Activated CD4-positive, alpha-beta T cell treated with anti-CD3 and anti-CD28 coated beads for 1 hour (primary cell): ENCODE results near the gene NKPD1.
"Not testable (repeated sequence)": the region's sequence is repeated elsewhere in the genome, so short reads cannot be mapped to it uniquely, and the experiment has no call there.

ENCODE experiments used
- DNase-seq: peaks from one replicate; pipeline ENCODE4 v3.0.0-alpha.2; 2020

The NKPD1 gene

DNA sequence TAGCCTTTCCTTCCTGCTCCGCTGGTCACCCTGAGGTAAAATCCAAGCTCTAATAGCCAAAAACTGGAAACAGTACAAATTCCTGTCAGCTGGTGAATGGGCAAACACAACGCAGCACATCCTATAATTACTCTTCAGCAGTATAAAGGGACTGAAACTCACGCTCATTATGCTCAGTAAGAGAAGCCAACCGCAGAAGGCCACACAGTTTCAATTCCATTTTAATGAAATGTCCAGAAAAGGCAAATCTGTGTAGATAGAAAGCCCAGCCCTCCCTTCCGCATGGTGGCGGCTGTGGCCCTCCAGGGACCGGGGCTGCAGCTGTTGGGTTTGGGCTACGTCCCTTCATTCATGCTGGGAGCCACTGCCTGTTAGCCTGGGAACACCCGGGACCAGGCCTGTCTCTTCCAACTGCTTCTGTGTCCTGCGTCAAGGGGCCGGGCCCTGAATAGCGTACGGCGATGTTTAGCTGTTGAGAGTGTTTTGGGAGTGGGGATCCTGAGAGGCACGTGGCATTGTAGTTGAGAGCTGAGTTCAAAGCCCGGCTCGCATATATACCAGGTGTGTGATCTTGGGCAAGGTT, 23.5 kb downstream of the NKPD1 start:
- no peak for DNase-seq

GRCh38 chr19:45136507-45137178, 24.1 kb downstream of the NKPD1 start:
- DNase-seq, result no peak

DNA sequence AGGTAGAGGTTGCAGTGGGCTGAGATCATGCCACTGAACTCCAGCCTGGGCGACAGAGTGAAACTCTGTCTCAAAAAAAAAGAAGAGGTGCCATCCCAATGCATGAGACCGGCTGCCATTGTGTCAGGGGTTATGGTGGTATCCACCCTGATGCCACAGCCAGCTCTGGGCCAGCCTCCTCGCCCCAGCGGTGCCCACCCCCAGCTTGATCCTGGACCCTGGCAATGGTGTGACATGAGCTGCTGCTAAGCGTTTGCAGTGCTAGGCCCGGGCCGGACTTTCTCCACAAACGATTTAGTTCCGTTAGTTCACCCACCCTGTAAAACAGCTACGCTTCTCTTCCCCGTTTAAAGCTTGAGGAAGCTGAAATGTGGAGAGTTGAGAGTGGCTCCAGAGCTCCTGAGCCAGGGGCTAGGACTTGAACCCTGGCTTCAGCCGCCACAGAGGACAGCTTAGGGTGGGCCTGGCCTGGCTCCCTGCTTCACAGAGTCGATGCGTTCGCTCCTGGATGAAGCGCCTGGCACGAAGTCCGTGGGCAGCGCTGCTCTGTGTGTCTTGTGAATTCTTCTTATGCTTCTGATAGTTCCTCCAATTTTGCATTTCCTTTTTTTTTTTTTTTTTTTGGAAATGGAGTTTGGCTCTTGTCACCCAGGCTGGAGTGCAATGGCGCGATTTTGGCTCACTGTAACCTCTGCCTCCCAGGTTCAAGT, 25.5 kb downstream of the NKPD1 start:
- no peak for DNase-seq

DNA sequence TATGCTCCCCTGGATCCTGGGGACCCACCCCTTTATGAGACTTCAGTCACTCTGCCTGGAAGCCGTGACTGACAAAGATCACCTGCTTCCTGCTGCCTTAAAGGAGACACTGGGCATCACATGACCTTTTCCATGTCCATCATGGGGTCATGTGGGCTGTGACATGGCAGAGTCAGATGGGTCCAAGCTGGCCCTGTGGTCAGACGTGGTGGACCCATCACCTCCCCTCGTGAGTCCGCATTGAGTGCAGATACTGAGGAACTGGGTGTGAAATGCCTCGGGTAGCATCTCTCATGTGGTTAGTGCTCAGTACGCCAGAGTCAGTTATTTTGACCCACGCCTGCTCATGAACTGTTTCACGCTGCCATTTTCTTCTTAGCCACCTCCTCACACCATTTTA, 27.1 kb downstream of the NKPD1 start:
- DNase-seq, result no peak

- no peak for DNase-seq
These were observed 29.7 kb downstream of the NKPD1 start for GRCh38 chr19:45130888-45131615.

DNA sequence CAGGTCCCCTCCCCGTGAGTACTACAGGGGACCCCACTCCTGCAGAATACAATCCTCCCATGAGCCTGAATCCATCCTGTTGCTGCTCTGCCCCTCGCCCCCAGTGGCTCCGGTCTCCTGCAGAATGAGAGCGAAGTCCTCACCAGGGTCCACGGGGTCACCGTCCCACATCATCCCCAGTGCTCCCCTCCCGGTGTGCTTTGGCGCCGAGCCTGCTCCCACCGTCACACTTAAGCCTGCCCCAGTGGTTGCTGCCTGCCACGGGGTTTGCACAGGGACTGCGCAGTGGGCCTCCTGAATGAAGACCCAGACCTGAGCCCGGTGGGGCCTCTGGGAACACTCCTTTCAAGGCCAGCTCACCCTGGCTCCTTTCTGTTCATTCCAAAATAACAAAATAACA, 30.5 kb downstream of the NKPD1 start:
- DNase-seq, result no peak

DNA sequence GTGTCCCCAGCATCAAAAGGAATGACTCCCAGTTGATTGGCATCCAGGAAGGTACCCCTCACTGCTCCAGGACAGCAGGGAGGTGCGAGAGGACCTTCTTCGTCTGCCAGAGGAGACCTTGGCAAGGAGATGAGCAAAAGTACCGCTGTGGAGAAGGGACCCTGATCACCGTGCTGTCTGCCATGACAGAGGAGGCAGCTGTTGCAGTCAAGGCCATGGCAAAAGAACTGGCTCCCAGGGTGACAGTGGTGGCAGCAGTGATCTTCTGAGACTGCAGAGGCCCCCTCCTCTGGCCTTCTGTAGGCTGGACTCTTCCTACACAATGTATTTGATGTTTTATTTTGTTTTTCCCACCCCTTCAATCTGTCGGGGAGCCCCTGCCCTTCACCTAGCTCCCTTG, 32.0 kb downstream of the NKPD1 start:
- no peak for DNase-seq

GRCh38 chr19:45128146-45128545, 32.6 kb downstream of the NKPD1 start:
- DNase-seq, result no peak

GRCh38 chr19:45126654-45127053, 34.1 kb downstream of the NKPD1 start:
- DNase-seq, result no peak

DNA sequence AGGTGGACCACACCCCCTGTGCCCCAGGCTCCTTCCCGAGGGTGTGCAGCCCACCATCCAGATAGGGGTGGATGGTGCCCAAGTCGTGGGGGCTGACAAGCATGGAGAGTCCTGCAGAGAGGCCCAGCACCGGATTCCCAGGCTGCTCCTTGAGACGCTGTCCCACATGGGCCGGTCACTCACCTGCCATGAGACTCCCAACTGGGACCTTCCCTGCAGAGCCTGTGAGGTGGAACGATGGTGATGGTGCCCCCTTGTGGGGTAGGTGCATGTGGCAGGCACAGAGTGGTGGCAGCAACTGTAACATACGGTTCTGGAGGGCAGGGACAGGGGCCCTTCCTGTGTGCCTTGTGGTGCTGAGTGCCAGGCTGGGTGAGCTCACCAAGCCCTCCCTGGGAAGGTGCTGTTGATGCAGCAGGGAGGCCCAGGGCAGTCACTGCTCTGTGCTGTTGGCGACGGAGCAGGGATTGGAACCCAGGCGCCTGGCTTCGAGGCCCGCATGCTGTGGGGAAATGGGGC, 34.7 kb downstream of the NKPD1 start:
- peak; percentile 40 for DNase-seq

GRCh38 chr19:45125360-45125759, 35.4 kb downstream of the NKPD1 start:
- no peak for DNase-seq

DNA sequence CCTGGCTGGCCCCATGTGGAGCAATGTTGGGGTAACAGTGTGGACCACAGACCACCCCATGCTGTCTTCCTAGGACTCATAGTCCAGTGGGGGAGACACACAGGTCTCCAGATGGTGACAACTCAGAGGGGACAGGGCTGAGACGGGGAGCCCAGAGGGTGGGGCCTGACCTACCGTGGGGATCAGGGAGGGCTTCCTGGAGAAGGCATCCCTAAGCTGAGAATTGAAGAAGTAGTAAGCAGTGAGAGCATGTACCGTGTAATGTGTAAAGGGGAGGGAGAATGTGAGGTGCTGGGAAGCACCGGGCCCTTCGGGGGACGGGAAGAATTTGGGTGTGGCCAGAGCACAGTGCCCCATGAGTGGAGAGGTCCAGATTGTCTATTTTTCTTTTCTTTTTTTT, 36.8 kb downstream of the NKPD1 start:
- no peak for DNase-seq

GRCh38 chr19:45123440-45123850, 37.3 kb downstream of the NKPD1 start:
- no peak for DNase-seq

- no peak for DNase-seq
These were observed 38.0 kb downstream of the NKPD1 start for GRCh38 chr19:45122832-45123231.

- no peak for DNase-seq
These were observed 38.9 kb downstream of the NKPD1 start for GRCh38 chr19:45121827-45122345.

DNA sequence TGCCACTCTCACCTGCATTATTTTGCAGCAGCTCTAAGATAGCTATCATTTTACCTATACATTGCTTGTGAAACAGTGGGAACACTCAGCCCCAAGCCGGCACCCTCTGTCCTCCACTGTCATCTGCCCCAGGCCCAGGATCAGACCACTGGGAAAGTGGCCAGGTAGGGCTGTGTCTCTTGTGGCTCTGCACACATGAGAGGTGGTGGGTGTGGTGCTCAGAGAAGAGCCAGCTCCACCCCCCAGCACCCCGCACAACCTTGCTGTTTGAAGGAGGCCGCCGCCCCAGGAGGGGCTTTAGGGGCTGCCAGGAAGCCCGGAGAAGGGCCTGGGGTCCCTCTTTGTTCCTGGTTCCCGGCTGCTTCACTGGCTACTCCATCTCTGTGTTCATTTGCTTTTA, 41.2 kb downstream of the NKPD1 start:
- DNase-seq, result no peak

GRCh38 chr19:45118591-45119355, 42.0 kb downstream of the NKPD1 start:
- DNase-seq, result not testable (repeated sequence)

DNA sequence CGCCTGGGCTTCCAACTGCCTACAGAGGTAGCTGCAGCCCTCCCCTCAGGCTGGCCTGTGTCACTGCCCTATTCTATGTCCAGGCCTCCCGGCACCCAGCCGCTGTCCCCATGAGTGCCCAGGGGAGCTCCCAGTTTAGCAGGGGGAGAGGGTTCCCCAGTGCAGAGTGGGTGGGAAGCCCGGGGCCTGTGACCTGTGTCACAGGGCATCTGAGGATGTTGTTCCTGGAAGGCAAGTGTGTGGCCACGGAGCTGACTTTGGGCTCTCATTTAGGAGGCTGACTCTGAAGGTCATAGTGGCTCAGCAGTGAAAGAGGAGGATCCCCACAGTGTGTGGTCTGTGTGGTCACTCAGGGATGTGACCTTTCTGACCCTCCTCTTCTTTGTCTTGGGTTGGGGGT, 42.7 kb downstream of the NKPD1 start:
- no peak for DNase-seq

DNA sequence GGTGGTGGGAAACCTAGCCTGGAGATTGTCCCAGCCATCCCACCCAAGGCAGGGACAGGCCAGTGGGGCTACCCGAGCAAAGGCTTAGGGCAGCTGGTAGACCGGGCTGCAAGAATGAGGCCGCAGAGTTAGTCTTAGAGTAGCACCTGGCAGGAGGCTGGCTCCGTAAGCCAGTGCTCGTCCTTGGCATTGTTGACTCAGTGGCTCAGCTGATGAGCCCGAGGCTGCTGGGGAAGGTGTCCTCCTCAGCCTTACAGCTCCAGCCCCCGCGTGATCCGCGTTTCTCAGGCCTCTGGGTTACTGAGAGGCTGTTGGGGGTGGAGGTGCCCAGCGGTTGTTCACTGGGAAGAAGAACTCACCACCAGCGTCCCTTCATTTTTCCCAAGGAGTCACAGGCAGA, 43.1 kb downstream of the NKPD1 start:
- DNase-seq, result no peak

GRCh38 chr19:45117167-45117594, 43.6 kb downstream of the NKPD1 start:
- peak; percentile 13 for DNase-seq

DNA sequence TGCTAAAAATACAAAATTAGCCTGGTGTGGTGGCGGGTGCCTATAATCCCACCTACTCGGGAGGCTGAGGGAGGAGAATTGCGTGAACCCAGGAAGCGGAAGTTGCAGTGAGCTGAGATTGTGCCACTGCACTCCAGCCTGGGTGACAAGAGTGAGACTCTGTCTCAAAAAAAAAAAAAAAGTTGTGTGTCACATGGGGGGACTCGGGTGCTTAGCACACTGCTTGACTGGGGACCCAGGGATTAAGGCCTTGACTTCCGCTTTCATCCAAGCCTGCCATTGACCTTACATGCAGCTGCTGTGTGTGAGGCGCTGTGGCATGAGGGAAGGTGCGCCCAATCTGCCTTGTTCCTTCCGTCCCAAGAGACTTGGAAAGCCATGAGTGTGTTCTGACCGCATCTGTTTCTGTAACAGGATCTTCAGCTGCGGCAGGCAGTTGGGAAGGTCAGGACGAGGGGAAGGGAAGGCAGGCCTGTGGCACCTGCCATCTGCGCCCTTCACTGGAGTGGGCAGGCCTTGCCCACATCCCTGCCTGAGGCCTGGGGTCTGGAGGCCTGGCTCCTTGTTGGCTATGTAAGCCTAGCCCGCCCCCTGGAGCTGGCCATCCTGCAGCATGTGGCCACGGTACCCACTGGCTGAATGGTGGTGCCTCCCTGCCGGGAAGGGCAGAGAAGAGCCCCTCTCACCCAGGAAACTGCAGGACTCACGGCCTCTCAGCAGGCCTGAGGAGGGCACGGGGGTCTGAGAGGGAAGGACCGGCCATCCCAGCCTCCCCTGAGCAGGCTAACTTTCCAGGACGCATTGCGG, 44.8 kb downstream of the NKPD1 start:
- no peak for DNase-seq
